Smooth muscle cell (in vitro differentiated cells): ENCODE data around the gene PARP1. TPM values are rescaled to one million over a fixed set of nuclear protein-coding genes. Genes with fewer than 3 reads are reported as not detected.

Experiments used
- DNase-seq: peaks from one replicate; lab custom pipeline; 2025; ENCODE audit not compliant: unreplicated experiment; lab: John Stamatoyannopoulos, UW
- H2AFZ ChIP-seq: fragments of 200-600 bp; sonication (generic); 2 replicates; pipeline ENCODE4 v1.6.0; 2016; ENCODE audit warnings: antibody characterized with exemption, low read depth, mild to moderate bottlenecking
- H3F3A ChIP-seq: fragments of 200-600 bp; sonication (generic); 2 replicates; pipeline ENCODE4 v1.6.0; 2017; ENCODE audit warnings: antibody characterized with exemption, low read depth
- H3K27ac ChIP-seq: fragments of 200-600 bp; sonication (generic); 2 replicates; pipeline ENCODE4 v1.5.1; 2016; ENCODE audit warnings: low read depth, mild to moderate bottlenecking
- H3K27me3 ChIP-seq: fragments of 200-600 bp; sonication (generic); 2 replicates; pipeline ENCODE4 v1.6.1; 2016; ENCODE audit warnings: low read depth, mild to moderate bottlenecking
- H3K36me3 ChIP-seq: fragments of 200-600 bp; sonication (generic); 2 replicates; pipeline ENCODE4 v1.5.1; 2016; ENCODE audit warnings: low read depth
- H3K4me1 ChIP-seq: fragments of 200-600 bp; sonication (generic); 2 replicates; pipeline ENCODE4 v1.5.1; 2016; ENCODE audit warnings: low read depth
- H3K4me2 ChIP-seq: fragments of 200-600 bp; sonication (generic); 2 replicates; pipeline ENCODE4 v1.6.0; 2016; ENCODE audit warnings: mild to moderate bottlenecking
- H3K4me3 ChIP-seq: fragments of 200-600 bp; sonication (generic); 2 replicates; pipeline ENCODE4 v1.5.1; 2016; ENCODE audit warnings: mild to moderate bottlenecking
- H3K79me2 ChIP-seq: fragments of 200-600 bp; sonication (generic); 2 replicates; pipeline ENCODE4 v1.6.0; 2016; ENCODE audit warnings: low read depth, mild to moderate bottlenecking
- H3K9ac ChIP-seq: fragments of 200-600 bp; sonication (generic); 2 replicates; pipeline ENCODE4 v1.6.0; 2016; ENCODE audit warnings: low read depth
- H3K9me3 ChIP-seq: fragments of 200-600 bp; sonication (generic); replicated peaks from 2 replicates; pipeline ENCODE4 v1.5.1; 2016; ENCODE audit warnings: low read depth
- H4K20me1 ChIP-seq: fragments of 200-600 bp; sonication (generic); 2 replicates; pipeline ENCODE4 v1.6.0; 2016; ENCODE audit warnings: low read depth
- WGBS: methylation state at CpG from one replicate; pipeline ENCODE4 v1.1.7; 2016; ENCODE audit warnings: low lambda C conversion rate; 5-methylcytosine and 5-hydroxymethylcytosine counted together
- polyA plus RNA-seq: library from polyadenylated mRNA; unstranded; fragments of >200 nt; fragmentation: Nextera tagmentation; extraction: Ambion mirVana; gene quantifications from 2 replicates; pipeline ENCODE4 v1.2.1, GENCODE V29; 2016
- total RNA-seq: library from RNA; depleted of rRNA; stranded (reverse); fragments of >200 nt; gene quantifications from 2 replicates; pipeline ENCODE4 v1.2.3, GENCODE V29; 2014
- TF ChIP-seq, protein P1 (sequence below): fragments of 200-600 bp; sonication (generic); IDR thresholded peaks from 2 replicates; pipeline ENCODE4 v1.5.1; 2017; ENCODE audit warnings: borderline replicate concordance, mild to moderate bottlenecking, antibody characterized with exemption; ENCODE audit not compliant: insufficient read depth, poor library complexity, severe bottlenecking

PARP1 gene
- total and polyA plus RNA-seq, 2 experiments from 2014 or later, result 27.4 to 38.5 TPM

DNA sequence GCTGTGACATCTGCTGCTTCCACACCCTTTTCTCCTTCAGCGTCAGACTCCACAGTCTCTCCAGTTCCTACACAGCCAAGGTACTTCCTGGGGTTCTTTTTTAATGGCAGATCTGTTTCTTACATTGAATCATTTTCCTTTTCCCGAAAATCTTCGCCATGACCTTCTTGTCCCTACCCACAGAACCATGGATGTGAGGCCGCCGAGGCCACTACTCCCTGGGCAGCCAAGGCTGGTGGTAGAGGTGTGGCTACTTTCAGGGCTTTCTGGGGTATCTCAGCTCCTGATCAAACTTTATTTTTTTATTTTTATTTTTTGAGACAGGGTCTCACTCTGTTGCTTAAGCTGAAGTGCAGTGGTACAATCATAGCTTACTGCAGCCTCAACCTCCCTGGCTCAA, 89.4 kb downstream of the PARP1 start:
- WGBS, result 98% methylated on average over 5 of the region's 5 CpGs
- Histone ChIP-seq H3K27me3 (no peaks in the 10 kb centered on the region), H4K20me1 (no peaks in the 10 kb centered on the region), H3K9me3 (no peaks in the 10 kb centered on the region), H2AFZ (no peak overlapping the region), H3K79me2 (no peaks in the 10 kb centered on the region), H3F3A (no peaks in the 10 kb centered on the region), H3K4me3 (no peak overlapping the region), H3K36me3 (no peaks in the 10 kb centered on the region), H3K9ac (no peak overlapping the region), H3K4me2 (no peak overlapping the region), H3K4me1 (no peaks in the 10 kb centered on the region), H3K27ac (no peak overlapping the region)
- no peak for DNase-seq
- TF ChIP-seq, protein P1, sequence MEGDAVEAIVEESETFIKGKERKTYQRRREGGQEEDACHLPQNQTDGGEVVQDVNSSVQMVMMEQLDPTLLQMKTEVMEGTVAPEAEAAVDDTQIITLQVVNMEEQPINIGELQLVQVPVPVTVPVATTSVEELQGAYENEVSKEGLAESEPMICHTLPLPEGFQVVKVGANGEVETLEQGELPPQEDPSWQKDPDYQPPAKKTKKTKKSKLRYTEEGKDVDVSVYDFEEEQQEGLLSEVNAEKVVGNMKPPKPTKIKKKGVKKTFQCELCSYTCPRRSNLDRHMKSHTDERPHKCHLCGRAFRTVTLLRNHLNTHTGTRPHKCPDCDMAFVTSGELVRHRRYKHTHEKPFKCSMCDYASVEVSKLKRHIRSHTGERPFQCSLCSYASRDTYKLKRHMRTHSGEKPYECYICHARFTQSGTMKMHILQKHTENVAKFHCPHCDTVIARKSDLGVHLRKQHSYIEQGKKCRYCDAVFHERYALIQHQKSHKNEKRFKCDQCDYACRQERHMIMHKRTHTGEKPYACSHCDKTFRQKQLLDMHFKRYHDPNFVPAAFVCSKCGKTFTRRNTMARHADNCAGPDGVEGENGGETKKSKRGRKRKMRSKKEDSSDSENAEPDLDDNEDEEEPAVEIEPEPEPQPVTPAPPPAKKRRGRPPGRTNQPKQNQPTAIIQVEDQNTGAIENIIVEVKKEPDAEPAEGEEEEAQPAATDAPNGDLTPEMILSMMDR, result no peak

DNA sequence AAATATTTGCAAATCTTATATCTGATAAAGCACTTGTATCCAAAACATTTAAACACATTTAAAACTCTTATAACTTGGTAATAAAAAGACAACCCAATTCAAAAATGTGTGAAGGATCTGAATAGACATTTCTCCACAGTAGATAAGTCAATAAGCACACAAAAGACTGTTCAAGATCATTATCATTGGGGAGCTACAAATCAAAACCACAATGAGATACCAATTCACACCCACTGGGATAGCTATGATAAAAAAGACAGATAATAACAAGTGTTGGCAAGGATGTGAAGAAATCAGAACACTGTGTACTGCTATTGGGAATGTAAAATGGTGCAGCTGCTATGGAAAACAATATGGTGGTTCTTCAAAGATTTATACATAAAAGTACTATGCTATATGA, 93.8 kb downstream of the PARP1 start:
- Histone ChIP-seq H3K79me2 (no peaks in the 10 kb centered on the region), H3K36me3 (no peaks in the 10 kb centered on the region)
- TF ChIP-seq, protein P1, result no peak

DNA sequence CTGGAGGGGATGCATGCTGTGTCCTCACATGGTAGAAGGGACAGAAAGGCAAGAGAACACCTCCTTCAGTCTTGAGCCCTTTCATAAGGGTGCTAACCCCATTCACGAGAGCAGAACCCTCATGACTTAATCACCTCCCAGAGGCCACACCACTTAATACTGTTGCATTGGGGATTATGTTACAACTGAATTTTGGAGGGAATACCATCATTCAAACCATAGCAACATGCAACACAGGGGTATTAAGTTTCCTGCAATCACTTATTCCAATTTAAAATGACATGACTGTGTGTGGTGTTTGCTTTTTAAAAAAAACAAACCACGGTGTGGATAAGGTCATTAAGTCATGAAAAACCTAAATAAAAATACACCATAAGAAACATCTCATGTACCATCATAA, 95.8 kb downstream of the PARP1 start:
- Histone ChIP-seq H3K79me2 (peaks cover 7% of the 10 kb centered on the region), H2AFZ (no peak overlapping the region), H3K4me3 (no peak overlapping the region), H3K4me2 (no peak overlapping the region), H3K27me3 (no peaks in the 10 kb centered on the region), H3K36me3 (no peaks in the 10 kb centered on the region), H4K20me1 (no peaks in the 10 kb centered on the region), H3K27ac (no peak overlapping the region), H3F3A (no peaks in the 10 kb centered on the region), H3K9me3 (no peaks in the 10 kb centered on the region), H3K4me1 (peaks cover 15% of the 10 kb centered on the region), H3K9ac (no peak overlapping the region)
- WGBS, result 92% methylated on average over 2 of the region's 2 CpGs
- TF ChIP-seq, protein P1, result no peak
- no peak for DNase-seq

More for the DNA sequence above, 93.8 kb downstream of the PARP1 start:
- H4K20me1 ChIP-seq, result no peaks in the 10 kb centered on the region
- H3K4me2 ChIP-seq, result no peak overlapping the region
- no peak overlapping the region for H3K27ac ChIP-seq
- no peaks in the 10 kb centered on the region for H3K27me3 ChIP-seq
- no peaks in the 10 kb centered on the region for H3F3A ChIP-seq
- no peak overlapping the region for H3K4me3 ChIP-seq
- no peak overlapping the region for H3K9ac ChIP-seq
- H3K9me3 ChIP-seq, result no peaks in the 10 kb centered on the region
- no peak overlapping the region for H2AFZ ChIP-seq
- DNase-seq, result no peak
- H3K4me1 ChIP-seq, result peaks cover 9% of the 10 kb centered on the region

DNA sequence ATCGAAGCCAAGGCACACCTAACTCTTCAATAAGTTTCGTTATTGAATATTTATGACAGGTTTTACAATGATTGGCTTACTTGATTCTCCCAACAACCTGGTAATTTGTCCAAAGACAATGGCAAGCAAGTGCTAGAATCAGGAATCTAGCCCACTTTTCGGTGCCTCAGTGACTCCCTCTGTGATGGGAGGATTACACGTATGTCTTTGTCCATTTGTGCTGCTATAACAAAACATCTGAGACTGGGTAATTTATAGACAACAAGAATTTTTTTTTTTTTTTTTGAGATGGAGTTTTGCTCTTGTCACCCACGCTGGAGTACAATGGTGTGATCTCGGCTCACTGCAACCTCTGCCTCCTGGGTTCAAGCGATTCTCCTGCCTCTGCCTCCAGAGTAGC, 96.5 kb downstream of the PARP1 start:
- no peaks in the 10 kb centered on the region for H4K20me1 ChIP-seq
- H3K27ac ChIP-seq, result no peak overlapping the region
- peaks cover 15% of the 10 kb centered on the region for H3K4me1 ChIP-seq
- 98% methylated on average over 7 of the region's 7 CpGs for WGBS
- H3K9me3 ChIP-seq, result no peaks in the 10 kb centered on the region
- H2AFZ ChIP-seq, result no peak overlapping the region
- no peaks in the 10 kb centered on the region for H3K27me3 ChIP-seq
- TF ChIP-seq, protein P1, result no peak
- H3F3A ChIP-seq, result no peaks in the 10 kb centered on the region
- peaks cover 13% of the 10 kb centered on the region for H3K79me2 ChIP-seq
- no peak for DNase-seq
- no peak overlapping the region for H3K4me2 ChIP-seq
- no peak overlapping the region for H3K4me3 ChIP-seq
- H3K9ac ChIP-seq, result no peak overlapping the region
- H3K36me3 ChIP-seq, result no peaks in the 10 kb centered on the region
